GM03348 (cell line): Measurements from ENCODE around the gene LAMA5.

Source experiments
- DNase-seq: peaks from one replicate; pipeline ENCODE4 v3.0.0; 2012; ENCODE audit warnings: low spot score

Gene LAMA5

DNA sequence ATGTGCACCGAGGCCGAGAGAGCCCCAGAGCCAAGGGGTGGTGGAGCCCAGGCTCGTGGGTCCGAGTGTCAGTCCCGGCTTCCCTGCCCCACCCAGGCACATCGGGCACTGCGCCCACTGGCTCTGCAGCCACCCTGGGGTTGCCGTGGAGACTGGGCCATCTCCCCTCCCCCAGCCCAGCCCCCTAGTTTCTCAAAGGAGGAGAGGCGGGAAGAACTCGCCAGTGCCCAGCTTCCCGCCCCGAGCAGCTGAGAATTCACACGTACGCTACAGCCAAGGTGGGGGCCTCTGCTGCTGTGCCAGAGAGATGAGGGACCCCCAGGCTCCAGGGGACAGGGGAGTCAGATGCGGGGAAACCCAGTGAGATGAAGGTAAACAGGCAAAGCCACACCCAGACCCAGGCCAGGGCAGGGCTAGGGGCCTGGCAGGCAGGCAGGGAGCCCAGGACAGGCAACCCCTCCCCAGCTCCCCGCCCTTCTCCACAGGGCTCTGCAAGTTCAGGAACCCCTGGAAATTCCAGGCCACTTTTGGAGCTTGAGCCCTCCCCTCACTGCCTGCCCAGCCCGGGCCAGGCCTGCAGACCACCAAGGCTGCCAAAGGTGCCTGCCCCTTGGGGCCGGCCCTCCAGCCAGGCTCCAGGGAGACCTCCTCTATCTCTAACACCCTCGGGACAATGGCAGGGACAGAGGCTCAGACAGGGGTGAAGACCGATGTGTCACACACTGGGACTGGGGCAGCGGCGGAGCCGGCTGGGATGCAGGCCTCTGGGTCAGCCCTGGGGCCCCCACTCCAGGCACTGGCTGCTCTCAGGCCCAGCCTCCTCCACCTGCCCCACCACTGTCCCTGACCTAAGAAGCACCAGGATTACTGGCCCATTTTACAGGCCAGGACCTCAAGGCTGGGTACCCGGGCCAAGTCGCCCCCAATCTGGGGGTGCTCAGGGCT lies 6.0 kb downstream of the LAMA5 start:
- DNase-seq: no peak

- no peak for DNase-seq
These were observed 7.5 kb downstream of the LAMA5 start for GRCh38 chr20:62359491-62360121.

GRCh38 chr20:62359043-62359490 lies 8.0 kb downstream of the LAMA5 start:
- DNase-seq: no peak

DNA sequence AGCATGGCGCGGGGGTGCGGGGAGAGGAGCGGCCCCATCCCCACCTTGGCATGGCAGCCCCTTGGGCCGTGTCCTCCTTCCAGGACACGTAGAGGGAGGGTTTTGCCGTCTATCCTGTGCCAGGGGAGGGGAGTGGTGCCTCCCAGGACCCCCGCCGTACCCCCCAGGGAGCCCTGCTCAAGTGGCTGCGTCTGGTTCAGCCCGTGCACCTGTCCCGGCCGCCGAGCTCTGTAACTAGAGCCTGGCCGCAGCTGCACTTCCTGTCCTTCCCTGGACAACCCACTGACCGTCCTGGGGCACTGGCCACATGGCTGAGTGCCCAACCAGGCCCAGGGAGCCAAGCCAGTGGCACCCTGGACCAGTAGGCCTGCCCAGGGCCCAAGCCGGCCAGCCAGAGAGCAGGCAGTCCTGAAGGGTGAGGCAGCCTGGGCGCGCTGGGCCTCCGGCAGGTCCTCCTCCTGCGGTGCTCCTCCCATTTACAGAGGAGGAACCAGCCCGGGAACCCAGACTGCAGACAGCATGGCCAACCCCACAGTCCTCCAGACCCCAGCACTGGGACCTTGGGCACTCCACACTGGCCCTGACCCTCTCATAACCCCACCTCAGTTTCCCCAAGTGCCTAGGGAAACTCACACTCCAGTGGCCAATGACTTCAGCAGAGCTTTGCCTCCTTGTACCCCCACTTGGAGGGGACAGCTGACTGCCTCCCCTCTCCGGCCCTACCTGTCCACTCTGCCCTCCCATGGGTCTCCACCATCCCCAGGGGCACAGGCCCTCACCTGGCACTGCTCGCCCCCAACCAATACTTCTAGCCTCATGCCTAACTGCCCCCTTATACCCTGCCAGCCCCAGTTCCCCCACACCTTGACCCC lies 8.7 kb downstream of the LAMA5 start:
- DNase-seq: no peak

- no peak for DNase-seq
These were observed 9.4 kb downstream of the LAMA5 start for GRCh38 chr20:62357681-62358080.

- DNase-seq: peak; percentile 75
These were observed 9.9 kb downstream of the LAMA5 start for GRCh38 chr20:62357187-62357667.

GRCh38 chr20:62356589-62357186 lies 10.4 kb downstream of the LAMA5 start:
- no peak for DNase-seq

DNA sequence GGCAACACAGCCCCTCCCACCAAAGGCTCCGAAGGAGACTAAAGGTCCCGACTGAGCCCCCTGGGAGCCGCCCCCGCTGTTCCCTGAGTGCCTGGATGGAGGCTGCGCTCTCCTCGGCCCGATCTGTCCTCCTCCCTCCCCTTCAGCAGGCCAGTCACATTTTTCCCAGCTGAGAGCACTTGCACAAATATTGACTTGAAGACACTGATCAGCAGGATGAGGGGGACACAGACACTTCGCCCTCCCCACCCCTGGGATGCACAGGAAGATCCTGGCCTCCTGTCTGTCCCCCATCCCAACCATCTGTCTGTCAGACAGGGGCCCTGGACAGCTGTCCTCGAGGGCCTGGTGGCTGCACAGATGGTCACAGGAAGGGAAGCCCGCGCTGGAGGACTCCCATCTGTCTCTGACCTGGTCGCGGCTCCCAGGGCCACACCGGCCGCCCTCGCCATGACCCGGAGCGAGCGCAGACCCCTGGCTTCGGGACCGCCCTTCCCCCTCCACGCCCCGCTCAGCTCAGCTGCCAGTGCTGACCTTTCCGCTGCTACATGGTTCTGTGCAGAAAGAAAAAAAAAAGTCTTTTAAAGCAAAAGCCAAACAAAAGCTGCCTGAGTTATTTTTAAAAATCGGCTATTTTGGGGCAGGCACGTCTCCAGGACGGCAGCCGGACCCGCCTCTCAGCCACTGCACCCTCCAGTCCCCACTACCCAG lies 11.1 kb downstream of the LAMA5 start:
- DNase-seq: peak; percentile 43

DNA sequence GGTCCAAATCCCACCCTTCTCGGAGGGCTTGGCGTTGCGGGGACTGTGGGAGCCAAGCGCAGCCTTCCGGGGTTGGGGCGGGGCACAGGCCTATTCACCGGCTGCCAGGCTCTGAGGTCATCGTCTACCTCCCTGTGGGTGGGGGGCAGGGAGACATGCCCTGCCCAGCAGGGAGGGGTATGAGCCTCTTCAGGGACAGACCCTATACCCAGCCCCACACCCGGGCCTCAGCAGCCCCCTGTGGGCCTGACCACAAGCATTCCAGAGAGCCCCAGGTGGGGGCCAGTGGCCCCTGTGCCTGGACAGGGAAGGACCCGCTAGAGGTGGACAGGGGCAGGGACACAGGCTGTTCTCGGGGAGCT lies 11.6 kb downstream of the LAMA5 start:
- DNase-seq: peak; percentile 53

GRCh38 chr20:62354811-62355341 lies 12.2 kb downstream of the LAMA5 start:
- no peak for DNase-seq

GRCh38 chr20:62354031-62354808 lies 12.9 kb downstream of the LAMA5 start:
- DNase-seq: no peak

DNA sequence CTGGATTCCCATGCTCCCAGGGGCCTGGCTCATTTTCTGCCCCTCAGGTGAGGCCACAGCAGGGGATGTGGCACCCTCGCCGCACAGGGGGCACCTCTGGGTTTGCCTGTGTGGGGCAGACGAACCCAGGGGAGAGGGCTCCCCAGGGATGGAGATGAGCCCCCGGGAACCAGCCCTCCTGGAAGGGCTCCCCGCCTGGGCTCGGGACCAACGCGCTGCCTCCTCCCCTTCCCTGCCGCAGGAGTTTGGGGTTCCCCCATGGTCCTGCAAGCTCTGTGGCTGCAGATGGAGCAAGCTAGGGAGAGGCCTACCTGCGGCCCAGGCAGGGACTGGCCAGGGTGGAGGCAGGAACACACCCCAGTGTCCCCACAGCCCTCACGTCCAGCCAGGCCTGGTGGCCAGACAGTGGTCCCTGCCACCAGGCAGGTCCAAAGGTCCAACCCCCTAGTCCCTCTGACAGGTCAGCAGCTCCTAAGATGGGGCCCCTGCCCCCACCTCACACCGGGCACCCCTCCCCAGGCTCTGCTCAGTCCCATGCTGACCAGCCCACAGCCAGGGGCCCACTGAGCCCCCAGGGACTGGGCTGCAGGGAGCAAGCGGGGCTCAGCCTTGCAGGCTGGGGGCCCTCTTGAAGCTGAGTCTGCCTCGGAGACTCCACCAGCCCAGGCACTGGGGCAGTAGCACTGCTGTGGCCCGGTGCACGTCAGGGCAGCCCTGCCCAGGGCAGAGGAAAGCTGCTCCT lies 13.7 kb downstream of the LAMA5 start:
- DNase-seq: no peak

DNA sequence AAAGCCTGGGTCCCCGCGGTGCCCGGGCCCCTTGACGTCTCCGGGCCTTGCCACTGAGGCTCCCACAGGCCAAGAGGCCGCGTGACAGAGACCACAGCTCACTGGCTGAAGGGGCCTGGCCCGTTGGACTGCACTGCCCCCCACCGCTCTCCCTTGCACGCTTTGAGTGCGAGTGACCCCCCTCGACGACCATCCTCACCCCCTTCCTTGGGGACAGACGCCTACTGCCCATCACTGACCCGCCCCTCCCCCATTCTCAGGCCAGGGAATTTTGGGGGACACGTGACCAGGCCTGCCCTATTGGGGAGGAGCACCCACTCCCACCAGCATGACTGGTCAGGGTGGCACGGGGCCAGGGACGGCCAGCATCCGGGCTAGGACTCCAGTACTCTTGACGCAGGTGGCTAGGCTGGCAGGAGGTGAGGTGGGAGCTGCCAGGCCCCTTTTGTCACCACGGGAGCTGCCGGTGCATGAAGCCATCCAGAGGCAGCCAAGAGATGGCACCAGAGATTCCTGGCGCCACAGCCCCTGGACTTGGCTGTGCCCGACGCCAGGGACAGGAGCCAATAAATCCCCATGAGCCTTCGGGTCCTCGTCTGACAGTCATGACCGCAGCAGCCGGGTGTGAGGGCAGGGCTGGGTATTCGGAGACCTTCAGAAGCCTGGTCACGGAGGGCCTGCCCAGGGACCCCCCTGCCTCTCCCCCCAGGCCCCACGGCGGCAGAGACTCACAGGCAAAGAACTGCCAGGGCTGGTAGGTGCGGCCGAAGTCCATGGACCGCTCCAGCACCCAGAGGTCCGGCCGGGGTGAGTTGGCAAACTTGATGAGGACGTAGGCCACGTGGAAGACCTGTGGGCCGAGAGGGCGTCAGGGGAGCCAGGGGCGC lies 14.5 kb downstream of the LAMA5 start:
- no peak for DNase-seq

DNA sequence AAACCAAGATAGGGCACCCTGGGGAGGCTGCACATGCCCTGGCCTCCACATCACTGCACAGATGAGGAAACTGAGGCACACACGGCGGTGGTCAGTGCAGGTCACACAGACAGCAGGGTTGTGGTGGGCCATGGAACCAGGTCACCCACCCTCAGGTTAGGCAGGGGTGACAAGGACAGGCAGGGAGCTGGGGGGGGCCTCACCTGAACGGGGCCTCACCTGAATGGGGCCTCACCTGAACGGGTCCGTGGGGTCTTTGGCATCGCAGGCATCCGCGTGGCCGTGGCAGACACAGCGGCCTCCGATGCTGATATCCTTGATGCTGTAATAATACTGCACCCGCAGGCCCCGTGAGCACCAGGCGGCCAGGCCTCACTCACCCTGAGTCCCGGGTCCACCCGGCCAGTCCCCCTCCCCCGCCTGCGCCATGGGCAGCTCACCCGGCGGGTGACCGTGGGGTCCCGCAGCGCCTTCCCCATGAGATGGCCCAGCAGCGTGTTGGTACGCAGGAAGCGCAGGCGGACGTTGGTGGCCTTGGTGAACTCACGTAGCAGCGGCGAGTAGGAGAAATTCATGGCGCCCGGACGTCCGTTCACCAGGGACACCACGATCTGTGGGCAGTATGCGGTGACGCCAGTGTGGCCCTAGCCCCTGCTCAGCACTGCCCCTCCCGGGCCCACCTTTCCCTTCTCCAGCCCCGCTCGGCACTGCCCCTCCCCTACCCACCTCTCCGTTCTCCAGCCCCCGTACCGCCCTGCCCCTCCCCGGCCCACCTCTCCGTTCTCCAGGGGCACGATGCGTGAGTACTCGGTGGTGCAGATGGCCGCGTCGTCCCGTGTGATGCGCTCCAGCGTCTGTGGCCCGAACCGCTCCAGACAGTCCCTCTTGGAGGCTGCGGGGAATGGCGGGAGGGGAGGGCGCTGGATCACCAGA lies 15.4 kb downstream of the LAMA5 start:
- DNase-seq: no peak

- no peak for DNase-seq
These were observed 16.3 kb downstream of the LAMA5 start for GRCh38 chr20:62350629-62351422.

DNA sequence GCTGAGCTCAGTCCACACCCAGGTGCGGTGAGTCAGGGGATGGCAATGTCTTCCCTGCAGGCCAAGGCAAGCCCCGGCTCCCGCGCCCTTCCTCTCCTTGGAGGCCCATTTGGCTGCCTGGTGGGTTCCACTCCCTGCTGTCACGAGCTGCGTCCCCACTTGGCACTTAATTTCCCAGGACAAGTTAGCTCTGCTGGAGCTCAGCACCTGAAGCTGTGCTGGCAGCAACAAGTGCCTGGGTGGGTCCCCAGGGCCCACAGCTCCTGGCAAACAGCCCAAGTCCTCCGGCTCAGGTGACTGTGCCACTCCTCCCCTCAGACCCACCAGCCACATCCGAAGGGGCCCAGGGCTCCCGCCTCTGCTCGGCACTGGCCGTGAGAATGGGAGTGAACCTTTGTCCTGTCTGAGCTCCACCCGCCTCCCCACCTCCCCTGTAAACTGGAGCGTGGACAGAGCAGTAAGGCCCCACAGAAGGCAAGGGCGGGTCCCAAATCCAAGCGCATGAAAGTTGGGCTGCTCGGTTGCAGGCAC lies 16.9 kb downstream of the LAMA5 start:
- no peak for DNase-seq
